IPS-20b (cell line): Measurements from ENCODE around the gene NTN1.

Experiments
- H3K27ac ChIP-seq: one replicate; pipeline ENCODE4 v1.5.1; 2013; ENCODE audit warnings: low read length
- H3K27me3 ChIP-seq: 2 replicates; pipeline ENCODE4 v1.6.1; 2013; ENCODE audit warnings: mild to moderate bottlenecking, low read length, inconsistent platforms; ENCODE audit not compliant: insufficient read depth
- H3K36me3 ChIP-seq: 2 replicates; pipeline ENCODE4 v1.6.1; 2013; ENCODE audit warnings: low read depth, mild to moderate bottlenecking, inconsistent platforms, low read length, moderate library complexity; ENCODE audit not compliant: insufficient read depth
- H3K4me1 ChIP-seq: 2 replicates; pipeline ENCODE4 v1.6.1; 2013; ENCODE audit warnings: mild to moderate bottlenecking, control low read depth, inconsistent platforms, low read length, moderate library complexity; ENCODE audit not compliant: insufficient read depth
- H3K4me3 ChIP-seq: 2 replicates; pipeline ENCODE4 v1.5.1; 2013; ENCODE audit warnings: mild to moderate bottlenecking, low read length, inconsistent platforms
- H3K9ac ChIP-seq: 2 replicates; pipeline ENCODE4 v1.6.1; 2013; ENCODE audit warnings: low read depth, mild to moderate bottlenecking, inconsistent platforms, low read length, moderate library complexity
- H3K9me3 ChIP-seq: 2 replicates; pipeline ENCODE4 v1.6.1; 2013; ENCODE audit warnings: mild to moderate bottlenecking, low read depth, low read length, inconsistent platforms; ENCODE audit not compliant: insufficient read depth

The NTN1 gene

DNA sequence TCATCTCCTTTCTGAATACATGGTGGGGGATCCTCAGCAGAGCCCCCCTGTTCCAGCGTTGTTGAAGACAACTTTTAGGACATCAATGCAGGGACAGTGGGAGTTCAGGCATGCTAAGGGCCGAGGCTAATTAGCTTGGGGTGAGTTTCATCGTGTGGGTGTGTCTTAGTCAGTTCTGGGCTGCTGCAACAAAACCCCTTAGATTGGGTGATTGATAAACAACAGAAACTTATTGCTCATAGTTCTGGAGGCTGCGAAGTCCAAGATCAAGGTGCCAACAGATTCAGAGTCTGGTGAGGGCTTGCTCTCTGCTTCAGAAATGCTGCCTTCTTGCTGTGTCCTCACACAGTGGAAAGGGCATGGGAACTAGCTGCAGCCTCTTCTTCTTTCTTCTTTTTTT, 214.0 kb downstream of the NTN1 start:
- no peaks in the 10 kb centered on the region for H3K9me3 ChIP-seq
- H3K9ac ChIP-seq = no peak overlapping the region
- no peak overlapping the region for H3K27ac ChIP-seq
- H3K36me3 ChIP-seq = no peaks in the 10 kb centered on the region
- peaks cover 20% of the 10 kb centered on the region for H3K27me3 ChIP-seq
- H3K4me1 ChIP-seq = peaks cover 5% of the 10 kb centered on the region; the same call in 1 of the 2 replicates
- no peak overlapping the region for H3K4me3 ChIP-seq

DNA sequence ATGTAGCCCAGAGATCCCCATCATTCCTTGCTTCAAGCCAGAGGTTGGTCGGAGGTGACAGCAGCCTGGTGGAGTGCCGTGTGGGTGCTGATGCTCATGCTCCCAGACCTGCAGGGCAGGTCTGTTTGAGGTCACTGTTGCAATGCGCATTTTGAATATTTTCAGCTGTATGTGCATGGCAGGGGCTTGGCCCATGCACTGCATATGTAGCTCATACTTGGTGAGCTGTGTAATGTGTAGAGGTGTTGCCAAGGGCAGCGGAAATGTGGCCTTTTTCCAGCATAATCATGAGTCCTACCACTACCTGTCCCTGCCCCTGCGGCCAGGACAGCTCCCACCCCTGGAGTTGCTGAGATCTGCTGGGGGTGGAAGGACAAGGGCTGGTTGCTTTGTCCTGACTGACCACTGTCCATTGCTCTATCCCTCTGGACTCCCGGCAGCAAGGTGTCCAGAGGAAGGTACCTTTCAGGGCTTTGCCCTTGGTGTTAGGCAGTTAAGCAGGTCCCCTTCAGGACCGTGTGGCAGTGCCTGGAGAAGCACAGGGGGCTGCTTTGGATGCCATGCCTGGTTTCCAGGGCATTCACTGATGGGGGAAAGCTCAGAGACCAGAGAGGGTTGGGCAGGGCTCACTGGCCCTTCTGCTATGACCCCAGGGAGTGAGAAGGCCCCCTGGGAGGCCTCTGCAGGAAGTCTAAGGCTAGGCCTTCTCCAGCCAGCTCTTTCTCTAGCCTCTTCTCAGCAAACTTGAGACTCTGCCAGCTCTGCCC, 215.2 kb downstream of the NTN1 start:
- Histone ChIP-seq H3K4me1 (peaks cover 5% of the 10 kb centered on the region; the same call in 1 of the 2 replicates), H3K9ac (no peak overlapping the region), H3K27ac (no peak overlapping the region), H3K4me3 (no peak overlapping the region), H3K27me3 (peaks cover 20% of the 10 kb centered on the region), H3K9me3 (no peaks in the 10 kb centered on the region), H3K36me3 (no peaks in the 10 kb centered on the region)

DNA sequence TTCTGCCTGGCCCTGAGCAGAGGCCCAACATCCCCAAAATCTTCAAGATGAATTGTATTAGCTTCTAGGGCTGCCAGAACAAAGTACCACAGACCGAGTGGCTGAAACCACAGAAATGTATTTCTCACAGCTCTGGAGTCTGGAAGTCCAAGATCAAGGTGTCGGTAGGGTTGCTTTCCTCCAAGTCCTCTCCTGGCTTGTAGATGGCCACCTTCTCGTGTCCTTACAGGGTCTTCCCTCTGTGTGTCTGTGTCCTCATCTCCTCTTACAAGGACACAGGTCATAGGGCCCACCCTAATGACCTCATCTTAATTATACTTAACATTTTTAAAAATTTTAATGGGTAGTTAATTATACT, 215.7 kb downstream of the NTN1 start:
- no peak overlapping the region for H3K4me3 ChIP-seq
- no peaks in the 10 kb centered on the region for H3K9me3 ChIP-seq
- peaks cover 20% of the 10 kb centered on the region for H3K27me3 ChIP-seq
- peaks cover 5% of the 10 kb centered on the region; the same call in 1 of the 2 replicates for H3K4me1 ChIP-seq
- no peak overlapping the region for H3K9ac ChIP-seq
- H3K36me3 ChIP-seq = no peaks in the 10 kb centered on the region
- no peak overlapping the region for H3K27ac ChIP-seq

GRCh38 chr17:9237661-9238301, 216.5 kb downstream of the NTN1 start:
- H3K4me3 ChIP-seq = no peak overlapping the region

DNA sequence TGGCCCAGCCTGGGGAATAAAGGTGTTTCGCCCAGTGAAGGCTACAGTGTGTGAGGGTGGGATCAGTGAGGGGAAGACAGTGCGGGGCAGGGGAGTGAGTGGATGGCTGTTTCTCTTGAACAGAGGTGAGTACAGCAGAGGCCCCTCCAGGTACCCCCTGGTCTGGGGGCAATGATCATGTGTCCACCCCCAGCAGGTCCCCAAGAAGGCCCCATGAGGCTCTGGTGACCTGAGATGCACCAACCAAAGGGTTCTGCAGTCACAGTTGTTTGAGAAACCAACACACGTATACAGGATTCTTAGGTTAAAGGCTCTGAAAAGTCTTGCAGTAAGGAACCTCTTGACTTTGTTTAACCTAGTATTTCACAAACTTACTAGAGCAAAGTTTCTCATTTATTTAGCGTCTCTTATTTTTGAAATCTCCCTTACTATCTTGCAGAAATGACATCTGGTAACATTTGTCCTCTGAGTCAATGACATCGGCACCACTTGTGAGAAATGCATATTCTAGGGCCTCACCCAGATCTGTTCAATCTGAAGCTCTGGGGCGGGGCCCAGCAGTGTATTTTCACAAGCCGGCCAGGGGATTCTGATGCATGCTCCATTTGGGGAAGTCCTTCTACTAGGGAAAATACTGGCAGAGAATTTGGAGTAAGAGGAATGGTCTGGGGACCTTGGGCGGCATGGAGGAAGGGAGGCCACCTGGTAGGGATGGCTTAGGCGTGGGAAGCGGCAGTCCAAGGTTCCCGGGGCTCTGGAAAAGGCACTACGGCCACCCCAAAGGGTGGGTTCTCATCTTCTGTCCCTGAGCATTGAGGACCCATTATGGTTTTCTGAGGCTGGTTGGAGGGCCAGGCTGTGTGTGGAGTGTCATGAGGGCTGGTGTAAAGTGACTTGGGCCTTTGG, 217.3 kb downstream of the NTN1 start:
- no peak overlapping the region for H3K27ac ChIP-seq
- no peaks in the 10 kb centered on the region for H3K36me3 ChIP-seq
- H3K4me3 ChIP-seq = no peak overlapping the region
- H3K9ac ChIP-seq = no peak overlapping the region
- H3K4me1 ChIP-seq = peaks cover 5% of the 10 kb centered on the region
- peaks cover 20% of the 10 kb centered on the region for H3K27me3 ChIP-seq
- H3K9me3 ChIP-seq = no peaks in the 10 kb centered on the region

More at GRCh38 chr17:9237661-9238301, 216.5 kb downstream of the NTN1 start:
- Histone ChIP-seq H3K9me3 (no peaks in the 10 kb centered on the region), H3K27me3 (peaks cover 20% of the 10 kb centered on the region), H3K4me1 (peaks cover 5% of the 10 kb centered on the region; the same call in 1 of the 2 replicates), H3K9ac (no peak overlapping the region), H3K27ac (no peak overlapping the region), H3K36me3 (no peaks in the 10 kb centered on the region)

DNA sequence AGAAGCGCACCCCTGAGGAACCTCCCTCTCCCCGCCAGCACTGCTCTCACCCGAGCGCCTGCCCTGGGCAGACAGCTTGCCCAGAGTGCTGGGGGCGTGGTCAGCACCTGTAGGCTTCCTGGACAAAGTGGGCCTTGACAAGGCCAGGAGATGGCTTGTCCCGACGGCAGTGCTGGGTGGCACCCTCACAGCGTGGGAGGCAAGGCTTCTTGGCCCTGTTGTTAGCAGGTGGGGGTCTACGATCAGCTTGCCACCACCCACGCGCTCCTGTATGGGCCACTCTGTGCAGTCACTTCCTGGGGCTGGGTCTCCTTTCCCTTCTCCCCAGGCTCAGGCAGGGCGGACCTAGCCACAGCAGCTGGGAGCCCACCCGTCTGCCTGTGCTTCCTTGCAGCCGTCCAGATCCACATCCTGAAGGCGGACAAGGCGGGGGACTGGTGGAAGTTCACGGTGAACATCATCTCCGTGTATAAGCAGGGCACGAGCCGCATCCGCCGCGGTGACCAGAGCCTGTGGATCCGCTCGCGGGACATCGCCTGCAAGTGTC, 218.0 kb downstream of the NTN1 start:
- no peak overlapping the region for H3K27ac ChIP-seq
- H3K9ac ChIP-seq = peak overlapping the region; percentile 61; the same call in 1 of the 2 replicates
- H3K4me3 ChIP-seq = peak overlapping the region; percentile 67; the same call in 1 of the 2 replicates
- H3K9me3 ChIP-seq = no peaks in the 10 kb centered on the region
- peaks cover 5% of the 10 kb centered on the region for H3K4me1 ChIP-seq
- H3K27me3 ChIP-seq = peaks cover 20% of the 10 kb centered on the region
- no peaks in the 10 kb centered on the region for H3K36me3 ChIP-seq

DNA sequence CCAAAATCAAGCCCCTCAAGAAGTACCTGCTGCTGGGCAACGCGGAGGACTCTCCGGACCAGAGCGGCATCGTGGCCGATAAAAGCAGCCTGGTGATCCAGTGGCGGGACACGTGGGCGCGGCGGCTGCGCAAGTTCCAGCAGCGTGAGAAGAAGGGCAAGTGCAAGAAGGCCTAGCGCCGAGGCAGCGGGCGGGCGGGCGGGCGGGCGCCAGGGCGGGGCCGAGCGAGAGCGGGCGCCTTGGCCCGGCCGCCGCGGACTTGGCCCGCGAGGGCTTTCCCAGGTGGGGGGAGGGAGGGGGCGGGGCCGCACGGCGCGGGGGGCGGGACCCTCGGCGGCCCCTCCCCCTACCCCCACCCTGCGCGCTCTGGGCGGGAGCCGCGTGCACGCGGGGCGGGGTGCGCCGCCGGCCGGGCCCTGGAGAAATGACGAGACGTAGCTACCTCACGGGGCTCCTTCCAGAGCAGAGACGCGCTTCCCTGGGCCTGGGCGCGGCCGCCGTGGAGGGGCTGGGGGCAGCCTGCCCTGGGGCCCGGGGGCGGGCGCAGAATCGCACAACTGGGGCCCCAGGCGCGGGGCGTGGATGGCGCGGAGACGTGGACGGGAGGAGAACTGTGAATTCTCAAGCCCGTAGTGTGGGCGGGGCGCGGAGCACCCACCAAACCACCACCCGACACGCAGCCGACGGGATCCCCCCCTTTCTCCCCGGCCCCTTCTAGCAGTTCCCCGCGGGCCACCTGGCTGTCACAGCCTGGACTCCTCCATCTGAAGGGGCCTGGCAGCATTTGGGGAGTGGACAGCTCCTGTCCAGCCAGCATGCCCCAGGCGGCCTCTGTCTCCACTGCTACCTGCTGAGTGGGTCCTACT, 218.7 kb downstream of the NTN1 start:
- H3K27ac ChIP-seq = no peak overlapping the region
- H3K9ac ChIP-seq = peak overlapping the region; percentile 61; the same call in 1 of the 2 replicates

DNA sequence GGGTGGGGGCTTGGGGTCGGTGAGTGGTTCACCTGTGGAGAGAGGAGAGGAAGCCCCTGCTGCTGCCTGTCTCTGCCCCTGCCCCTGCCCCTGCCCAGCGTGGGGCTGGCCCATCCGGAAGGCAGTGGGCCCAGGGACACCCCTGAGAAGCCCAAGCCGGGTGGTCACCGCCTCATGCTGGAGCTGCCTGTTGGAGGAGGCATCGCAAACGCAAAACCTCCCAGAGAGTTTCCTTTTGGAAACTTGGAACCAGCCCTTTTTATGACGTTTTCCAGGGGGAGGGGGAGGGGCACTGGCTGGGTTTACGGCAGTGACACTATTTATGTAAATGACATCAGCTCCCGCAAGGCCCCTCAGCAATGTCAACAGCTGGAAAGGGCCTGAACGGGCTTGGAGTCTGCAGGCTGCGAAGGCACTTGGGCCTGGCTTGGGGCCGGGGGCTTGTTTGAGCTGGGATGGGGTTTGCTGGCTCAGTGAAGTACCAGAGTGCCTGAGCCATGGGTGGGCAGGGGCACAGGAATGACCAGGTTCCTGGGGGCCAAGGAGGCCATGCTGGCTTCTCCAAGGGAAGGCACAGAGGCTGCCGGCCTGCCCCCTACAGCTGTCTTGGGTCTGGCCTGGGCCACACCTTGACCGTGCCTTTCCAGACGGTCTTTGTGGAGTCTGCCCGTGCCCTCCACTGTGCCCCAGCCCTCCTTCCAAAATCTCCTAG, 219.5 kb downstream of the NTN1 start:
- H3K4me1 ChIP-seq = peaks cover 5% of the 10 kb centered on the region
- H3K36me3 ChIP-seq = no peaks in the 10 kb centered on the region
- no peak overlapping the region for H3K9ac ChIP-seq
- no peak overlapping the region for H3K27ac ChIP-seq
- no peaks in the 10 kb centered on the region for H3K9me3 ChIP-seq
- H3K27me3 ChIP-seq = peaks cover 20% of the 10 kb centered on the region
- peak overlapping the region; percentile 57; the same call in 1 of the 2 replicates for H3K4me3 ChIP-seq

More for the DNA sequence above, 218.7 kb downstream of the NTN1 start:
- peaks cover 5% of the 10 kb centered on the region for H3K4me1 ChIP-seq
- no peaks in the 10 kb centered on the region for H3K9me3 ChIP-seq
- peaks cover 20% of the 10 kb centered on the region for H3K27me3 ChIP-seq
- H3K36me3 ChIP-seq = no peaks in the 10 kb centered on the region
- H3K4me3 ChIP-seq = peak overlapping the region; percentile 67; the same call in 1 of the 2 replicates

DNA sequence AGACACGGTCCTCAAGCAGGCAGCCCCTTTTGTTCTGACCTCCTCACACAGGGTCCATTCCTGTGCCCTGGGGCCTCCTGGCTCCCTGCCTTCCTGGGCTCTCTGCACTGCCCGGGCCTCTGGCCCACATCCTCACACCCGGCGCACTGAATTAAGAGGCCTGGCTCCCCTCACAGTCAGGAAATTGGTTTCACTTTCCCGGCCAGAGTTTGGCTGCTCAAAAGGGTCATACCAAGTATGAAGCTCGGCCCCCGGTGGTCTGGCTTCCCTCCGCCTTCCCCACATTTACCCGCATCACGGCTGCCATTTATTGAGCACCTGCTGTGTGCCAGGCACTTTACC, 220.0 kb downstream of the NTN1 start:
- Histone ChIP-seq H3K36me3 (no peaks in the 10 kb centered on the region), H3K27ac (no peak overlapping the region), H3K27me3 (peaks cover 20% of the 10 kb centered on the region), H3K4me1 (peaks cover 5% of the 10 kb centered on the region), H3K4me3 (no peak overlapping the region), H3K9me3 (no peaks in the 10 kb centered on the region), H3K9ac (no peak overlapping the region)

GRCh38 chr17:9241774-9242496, 220.6 kb downstream of the NTN1 start:
- peaks cover 20% of the 10 kb centered on the region for H3K27me3 ChIP-seq
- H3K27ac ChIP-seq = no peak overlapping the region
- no peak overlapping the region for H3K9ac ChIP-seq
- H3K4me3 ChIP-seq = no peak overlapping the region
- no peaks in the 10 kb centered on the region for H3K36me3 ChIP-seq
- peaks cover 5% of the 10 kb centered on the region for H3K4me1 ChIP-seq
- H3K9me3 ChIP-seq = no peaks in the 10 kb centered on the region
